ENCODE data around the gene TRDN. TPM values are rescaled to one million over a fixed set of nuclear protein-coding genes. Genes with fewer than 3 reads are reported as not detected.

TRDN gene
- total RNA-seq, 1 donor from 2014 or later = not detected

- DNase-seq (ENCODE audit: low spot score in 2 of 2) = no peak
- Histone ChIP-seq H3K36me3 (no peaks in the 10 kb centered on the region), H3K27ac (no peak overlapping the region), H3K4me3 (no peak overlapping the region), H3K4me1 (no peaks in the 10 kb centered on the region), H3K27me3 (no peaks in the 10 kb centered on the region), H3K9me3 (no peaks in the 10 kb centered on the region)
- TF ChIP-seq, protein P1, sequence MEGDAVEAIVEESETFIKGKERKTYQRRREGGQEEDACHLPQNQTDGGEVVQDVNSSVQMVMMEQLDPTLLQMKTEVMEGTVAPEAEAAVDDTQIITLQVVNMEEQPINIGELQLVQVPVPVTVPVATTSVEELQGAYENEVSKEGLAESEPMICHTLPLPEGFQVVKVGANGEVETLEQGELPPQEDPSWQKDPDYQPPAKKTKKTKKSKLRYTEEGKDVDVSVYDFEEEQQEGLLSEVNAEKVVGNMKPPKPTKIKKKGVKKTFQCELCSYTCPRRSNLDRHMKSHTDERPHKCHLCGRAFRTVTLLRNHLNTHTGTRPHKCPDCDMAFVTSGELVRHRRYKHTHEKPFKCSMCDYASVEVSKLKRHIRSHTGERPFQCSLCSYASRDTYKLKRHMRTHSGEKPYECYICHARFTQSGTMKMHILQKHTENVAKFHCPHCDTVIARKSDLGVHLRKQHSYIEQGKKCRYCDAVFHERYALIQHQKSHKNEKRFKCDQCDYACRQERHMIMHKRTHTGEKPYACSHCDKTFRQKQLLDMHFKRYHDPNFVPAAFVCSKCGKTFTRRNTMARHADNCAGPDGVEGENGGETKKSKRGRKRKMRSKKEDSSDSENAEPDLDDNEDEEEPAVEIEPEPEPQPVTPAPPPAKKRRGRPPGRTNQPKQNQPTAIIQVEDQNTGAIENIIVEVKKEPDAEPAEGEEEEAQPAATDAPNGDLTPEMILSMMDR (IDR thresholded peaks at IDR 0.05) = no peak
- intact Hi-C loops (cut with DNase I) = no loop called here
Observed at GRCh38 chr6:123420512-123420911, 216.2 kb downstream of the TRDN start.

DNA sequence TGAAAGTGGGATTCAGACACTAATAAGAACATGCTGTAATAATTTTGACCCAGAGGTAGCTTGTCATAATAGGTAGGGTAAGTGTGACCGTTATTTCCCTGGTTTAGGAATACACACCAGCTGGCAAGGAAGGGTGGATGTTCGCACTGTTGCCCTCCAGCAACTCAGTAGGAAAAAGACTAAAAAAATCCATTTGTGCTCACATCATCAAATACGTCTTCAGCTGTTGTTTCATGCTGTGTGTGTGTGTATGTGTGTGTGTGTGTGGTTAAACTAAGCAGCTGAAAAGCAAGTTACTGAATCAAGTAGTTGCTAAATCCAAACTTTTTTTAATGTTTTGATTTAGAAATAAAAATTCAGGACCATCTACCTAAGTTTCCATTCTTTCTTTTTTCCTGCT, 218.7 kb downstream of the TRDN start:
- DNase-seq (ENCODE audit: low spot score in 2 of 2) = no peak
- no peaks in the 10 kb centered on the region for H3K9me3 ChIP-seq
- TF ChIP-seq, protein P1 (IDR thresholded peaks at IDR 0.05) = no peak
- no peak overlapping the region for H3K4me3 ChIP-seq
- no peaks in the 10 kb centered on the region for H3K4me1 ChIP-seq
- no peaks in the 10 kb centered on the region for H3K36me3 ChIP-seq
- intact Hi-C loops (cut with DNase I) = no loop called here
- H3K27me3 ChIP-seq = no peaks in the 10 kb centered on the region
- H3K27ac ChIP-seq = no peak overlapping the region

- no peak overlapping the region for H3K27ac ChIP-seq
- no peaks in the 10 kb centered on the region for H3K9me3 ChIP-seq
- TF ChIP-seq, protein P1 (IDR thresholded peaks at IDR 0.05) = no peak
- H3K4me1 ChIP-seq = no peaks in the 10 kb centered on the region
- H3K36me3 ChIP-seq = no peaks in the 10 kb centered on the region
- intact Hi-C loops (cut with DNase I) = no loop called here
- DNase-seq (ENCODE audit: low spot score in 2 of 2) = no peak
- no peak overlapping the region for H3K4me3 ChIP-seq
- H3K27me3 ChIP-seq = no peaks in the 10 kb centered on the region
Observed at GRCh38 chr6:123417535-123417934, 219.2 kb downstream of the TRDN start.

- Histone ChIP-seq H3K4me1 (no peaks in the 10 kb centered on the region), H3K27me3 (no peaks in the 10 kb centered on the region), H3K27ac (no peak overlapping the region), H3K36me3 (no peaks in the 10 kb centered on the region), H3K4me3 (no peak overlapping the region), H3K9me3 (no peaks in the 10 kb centered on the region)
- intact Hi-C loops (cut with DNase I) = loop anchor here (1.0 kb wide), 1 partner anchor 299 kb away; no protein-coding TSS in a partner anchor
- TF ChIP-seq, protein P1 (IDR thresholded peaks at IDR 0.05) = peak in 2 of 3 experiments; percentile 62 to 63
- peak in 1 of 2 donors; percentile 62 for DNase-seq (ENCODE audit: low spot score in 2 of 2)
Observed at GRCh38 chr6:123415844-123416468, 220.8 kb downstream of the TRDN start.

- TF ChIP-seq, protein P1 (IDR thresholded peaks at IDR 0.05) = no peak
- intact Hi-C loops (cut with DNase I) = no loop called here
- no peaks in the 10 kb centered on the region for H3K9me3 ChIP-seq
- DNase-seq (ENCODE audit: low spot score in 2 of 2) = no peak
- H3K27ac ChIP-seq = no peak overlapping the region
- H3K27me3 ChIP-seq = no peaks in the 10 kb centered on the region
- H3K36me3 ChIP-seq = no peaks in the 10 kb centered on the region
- no peaks in the 10 kb centered on the region for H3K4me1 ChIP-seq
- H3K4me3 ChIP-seq = no peak overlapping the region
Observed at GRCh38 chr6:123404975-123405374, 231.8 kb downstream of the TRDN start.

DNA sequence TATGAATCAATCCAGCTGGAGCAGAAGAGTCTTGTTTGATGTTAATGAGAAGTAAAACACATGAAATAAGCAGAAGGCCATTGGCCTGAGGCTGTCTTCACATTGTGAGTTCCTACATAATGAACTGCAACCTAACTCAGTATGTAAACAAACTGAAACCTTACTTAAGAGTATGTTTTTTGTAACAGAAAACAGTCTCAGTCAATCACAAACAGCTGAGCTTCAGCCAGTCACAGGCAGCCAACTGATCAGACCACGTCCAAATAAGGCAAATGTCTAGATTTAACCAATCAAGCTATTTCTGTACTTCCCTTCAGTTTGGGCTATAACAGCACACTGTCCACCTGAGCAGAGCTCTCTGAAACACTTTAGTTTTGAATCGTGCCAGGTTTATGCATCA, 234.7 kb downstream of the TRDN start:
- TF ChIP-seq, protein P1 (IDR thresholded peaks at IDR 0.05) = no peak
- Histone ChIP-seq H3K27me3 (no peaks in the 10 kb centered on the region), H3K4me1 (no peaks in the 10 kb centered on the region), H3K4me3 (no peak overlapping the region), H3K27ac (no peak overlapping the region), H3K36me3 (no peaks in the 10 kb centered on the region), H3K9me3 (no peaks in the 10 kb centered on the region)
- intact Hi-C loops (cut with DNase I) = no loop called here
- DNase-seq (ENCODE audit: low spot score in 2 of 2) = no peak

Measured in ascending aorta (tissue), 2 donors.